Loucy (cell line): Measurements from ENCODE around the gene C1orf122.

Experiments
- H2AFZ ChIP-seq: fragments of 200-600 bp; sonication (generic); 2 replicates; pipeline ENCODE4 v1.6.0; 2016; ENCODE audit warnings: antibody characterized with exemption, mild to moderate bottlenecking, low read length, moderate library complexity
- H3F3A ChIP-seq: fragments of 200-600 bp; 2 replicates; pipeline ENCODE4 v1.6.0; 2016; ENCODE audit warnings: antibody characterized with exemption, low read depth, mild to moderate bottlenecking
- H3K27me3 ChIP-seq: fragments of 200-600 bp; sonication (generic); 2 replicates; pipeline ENCODE4 v1.6.1; 2014; ENCODE audit warnings: low read length, mild to moderate bottlenecking; ENCODE audit not compliant: insufficient read depth, poor library complexity, severe bottlenecking
- H3K36me3 ChIP-seq: fragments of 200-600 bp; sonication (generic); 2 replicates; pipeline ENCODE4 v1.6.1; 2016; ENCODE audit warnings: low read length; ENCODE audit not compliant: insufficient read depth
- H3K4me1 ChIP-seq: fragments of 200-600 bp; sonication (generic); 2 replicates; pipeline ENCODE4 v1.5.1; 2014; ENCODE audit warnings: low read length, mild to moderate bottlenecking; ENCODE audit not compliant: insufficient read depth, poor library complexity, severe bottlenecking
- H3K4me2 ChIP-seq: fragments of 200-600 bp; sonication (generic); 2 replicates; pipeline ENCODE4 v1.6.0; 2014; ENCODE audit warnings: antibody characterized with exemption, low read length, low read depth, mild to moderate bottlenecking; ENCODE audit not compliant: poor library complexity, severe bottlenecking
- H3K4me3 ChIP-seq: fragments of 200-600 bp; sonication (generic); 2 replicates; pipeline ENCODE4 v1.5.1; 2014; ENCODE audit warnings: low read length, mild to moderate bottlenecking, mixed read lengths; ENCODE audit not compliant: poor library complexity, severe bottlenecking
- H3K79me2 ChIP-seq: fragments of 200-600 bp; sonication (generic); 2 replicates; pipeline ENCODE4 v1.6.1; 2014; ENCODE audit warnings: low read length; ENCODE audit not compliant: insufficient read depth
- H3K9ac ChIP-seq: fragments of 200-600 bp; sonication (generic); 2 replicates; pipeline ENCODE4 v1.6.0; 2014; ENCODE audit warnings: mild to moderate bottlenecking, low read depth, low read length, moderate library complexity; ENCODE audit not compliant: poor library complexity, severe bottlenecking
- H3K9me2 ChIP-seq: fragments of 200-600 bp; sonication (generic); replicated peaks from 2 replicates; pipeline ENCODE4 v1.6.1; 2016; ENCODE audit warnings: low read depth, low read length, mixed read lengths
- H3K9me3 ChIP-seq: fragments of 200-600 bp; sonication (generic); 2 replicates; pipeline ENCODE4 v1.6.1; 2014; ENCODE audit warnings: mild to moderate bottlenecking, antibody characterized with exemption, low read length, low read depth; ENCODE audit not compliant: insufficient read depth
- H4K20me1 ChIP-seq: fragments of 200-600 bp; sonication (generic); 2 replicates; pipeline ENCODE4 v1.6.0; 2014; ENCODE audit warnings: antibody characterized with exemption, low read length, mild to moderate bottlenecking; ENCODE audit not compliant: insufficient read depth, poor library complexity, severe bottlenecking
- EZH2phosphoT487 ChIP-seq: fragments of 200-600 bp; IDR thresholded peaks from 2 replicates; pipeline ENCODE4 v1.6.1; 2018; ENCODE audit warnings: antibody characterized with exemption, mild to moderate bottlenecking, moderate library complexity, borderline replicate concordance
- TF ChIP-seq, protein P1 (sequence below): fragments of 200-600 bp; sonication (generic); conservative IDR thresholded peaks from 2 replicates; pipeline ENCODE4 v1.5.1; 2014; ENCODE audit warnings: mild to moderate bottlenecking, antibody characterized with exemption, low read length

The C1orf122 gene

DNA sequence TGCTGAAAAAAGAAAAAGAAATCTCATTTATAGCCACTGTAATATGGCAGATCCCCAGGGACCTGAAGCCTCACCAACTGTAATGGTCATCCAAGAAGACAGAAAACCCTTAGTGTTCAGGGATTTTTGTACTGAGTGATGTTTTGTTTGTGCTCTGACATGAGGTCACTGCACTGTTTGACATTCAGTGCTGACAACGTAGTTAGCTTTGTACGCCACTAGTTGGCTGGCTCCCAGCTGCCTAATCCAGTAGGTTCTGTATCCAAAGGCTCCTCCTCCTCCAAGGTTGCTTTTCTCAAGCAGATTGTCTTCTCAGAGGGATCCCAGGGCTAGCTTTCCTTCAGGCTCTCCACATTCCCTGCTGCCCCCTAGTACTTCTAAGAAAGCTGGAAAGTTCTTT, 9.9 kb downstream of the C1orf122 start:
- H3K36me3 ChIP-seq, result peaks cover 50% of the 10 kb centered on the region; the same call in 1 of the 2 replicates
- no peaks in the 10 kb centered on the region for H3F3A ChIP-seq
- no peaks in the 10 kb centered on the region for H3K27me3 ChIP-seq
- H2AFZ ChIP-seq, result no peak overlapping the region
- H4K20me1 ChIP-seq, result no peaks in the 10 kb centered on the region
- no peaks in the 10 kb centered on the region for H3K4me1 ChIP-seq
- TF ChIP-seq, protein P1, sequence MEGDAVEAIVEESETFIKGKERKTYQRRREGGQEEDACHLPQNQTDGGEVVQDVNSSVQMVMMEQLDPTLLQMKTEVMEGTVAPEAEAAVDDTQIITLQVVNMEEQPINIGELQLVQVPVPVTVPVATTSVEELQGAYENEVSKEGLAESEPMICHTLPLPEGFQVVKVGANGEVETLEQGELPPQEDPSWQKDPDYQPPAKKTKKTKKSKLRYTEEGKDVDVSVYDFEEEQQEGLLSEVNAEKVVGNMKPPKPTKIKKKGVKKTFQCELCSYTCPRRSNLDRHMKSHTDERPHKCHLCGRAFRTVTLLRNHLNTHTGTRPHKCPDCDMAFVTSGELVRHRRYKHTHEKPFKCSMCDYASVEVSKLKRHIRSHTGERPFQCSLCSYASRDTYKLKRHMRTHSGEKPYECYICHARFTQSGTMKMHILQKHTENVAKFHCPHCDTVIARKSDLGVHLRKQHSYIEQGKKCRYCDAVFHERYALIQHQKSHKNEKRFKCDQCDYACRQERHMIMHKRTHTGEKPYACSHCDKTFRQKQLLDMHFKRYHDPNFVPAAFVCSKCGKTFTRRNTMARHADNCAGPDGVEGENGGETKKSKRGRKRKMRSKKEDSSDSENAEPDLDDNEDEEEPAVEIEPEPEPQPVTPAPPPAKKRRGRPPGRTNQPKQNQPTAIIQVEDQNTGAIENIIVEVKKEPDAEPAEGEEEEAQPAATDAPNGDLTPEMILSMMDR, result no peak; the same call in 1 of the 2 replicates
- TF ChIP-seq EZH2phosphoT487, result no peak
- H3K9ac ChIP-seq, result no peak overlapping the region
- no peak overlapping the region for H3K4me2 ChIP-seq
- H3K79me2 ChIP-seq, result no peaks in the 10 kb centered on the region
- H3K4me3 ChIP-seq, result no peak overlapping the region
- H3K9me3 ChIP-seq, result no peaks in the 10 kb centered on the region
- no peaks in the 10 kb centered on the region for H3K9me2 ChIP-seq

DNA sequence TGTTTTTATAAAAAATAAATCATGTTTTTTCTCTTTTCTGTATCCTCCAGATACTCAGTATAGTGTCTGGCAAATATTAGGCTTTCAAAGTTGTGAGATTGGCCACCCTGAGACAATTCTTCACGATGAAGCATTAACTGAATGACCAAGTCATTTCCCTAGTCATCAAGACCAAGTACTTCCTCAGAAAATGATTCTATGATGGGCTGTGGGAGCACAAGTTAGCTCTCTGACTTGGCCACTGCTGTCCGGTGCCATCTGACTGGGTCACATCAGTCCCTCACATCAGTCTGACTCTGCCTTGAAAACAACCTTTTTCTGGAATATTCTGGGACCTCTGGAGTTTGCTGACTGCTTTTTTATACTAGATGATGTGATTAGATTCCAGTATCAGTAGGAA, 13.9 kb downstream of the C1orf122 start:
- Histone ChIP-seq H3K36me3 (peaks cover 58% of the 10 kb centered on the region; the same call in 1 of the 2 replicates), H3K4me1 (no peaks in the 10 kb centered on the region), H3K79me2 (no peaks in the 10 kb centered on the region), H3K9me3 (no peaks in the 10 kb centered on the region), H3K9me2 (no peaks in the 10 kb centered on the region), H3K4me2 (no peak overlapping the region), H3K9ac (no peak overlapping the region), H3F3A (no peaks in the 10 kb centered on the region), H4K20me1 (no peaks in the 10 kb centered on the region), H3K4me3 (no peak overlapping the region), H3K27me3 (no peaks in the 10 kb centered on the region), H2AFZ (no peak overlapping the region)
- no peak for TF ChIP-seq EZH2phosphoT487
- TF ChIP-seq, protein P1, result no peak

DNA sequence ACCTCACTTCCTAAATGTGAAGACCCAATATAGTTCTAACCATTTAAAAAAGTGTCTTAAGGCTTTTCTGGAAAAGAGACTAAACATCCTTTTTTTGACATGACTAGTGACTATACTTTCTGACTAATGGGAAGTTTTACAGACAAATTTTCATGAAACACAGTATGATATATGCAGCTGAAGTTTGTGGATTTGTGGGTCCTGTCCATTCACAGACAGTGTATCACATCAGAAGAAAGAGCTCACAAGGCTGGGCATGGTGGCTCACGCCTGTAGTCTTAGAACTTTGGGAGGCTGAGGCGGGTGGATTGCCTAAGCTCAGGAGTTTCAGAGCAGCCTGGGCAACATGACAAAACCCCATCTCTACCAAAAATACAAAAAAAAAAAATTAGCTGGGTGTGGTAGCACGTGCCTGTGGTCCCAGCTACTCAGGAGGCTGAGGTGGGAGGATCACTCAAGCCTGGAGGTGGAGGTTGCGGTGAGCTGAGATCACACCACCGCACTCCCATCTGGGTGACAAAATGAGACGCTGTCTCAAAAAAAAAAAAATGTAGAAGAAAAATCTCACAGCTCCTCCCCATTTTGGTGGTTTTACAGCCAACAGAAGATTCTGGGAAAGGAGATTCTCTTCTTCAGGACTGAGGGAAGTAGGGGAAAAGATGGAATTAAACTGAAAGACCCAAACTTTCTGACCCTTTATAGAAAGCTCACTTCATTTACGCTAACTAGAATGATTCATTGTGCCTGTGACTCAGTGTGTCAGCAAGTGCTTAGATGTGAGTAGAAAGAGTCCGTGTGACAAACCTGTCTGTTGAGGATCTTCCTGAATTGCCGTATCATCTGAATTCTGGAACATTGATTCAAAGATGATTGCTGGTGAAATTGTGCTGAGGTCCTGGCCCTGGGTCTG, 15.6 kb downstream of the C1orf122 start:
- H3K36me3 ChIP-seq, result peaks cover 57% of the 10 kb centered on the region; the same call in 1 of the 2 replicates
- H3K4me1 ChIP-seq, result no peaks in the 10 kb centered on the region
- H3K9ac ChIP-seq, result no peak overlapping the region
- TF ChIP-seq, protein P1, result no peak
- no peak for TF ChIP-seq EZH2phosphoT487
- H4K20me1 ChIP-seq, result no peaks in the 10 kb centered on the region
- H3F3A ChIP-seq, result no peaks in the 10 kb centered on the region
- no peaks in the 10 kb centered on the region for H3K9me2 ChIP-seq
- H3K9me3 ChIP-seq, result no peaks in the 10 kb centered on the region
- no peaks in the 10 kb centered on the region for H3K79me2 ChIP-seq
- H3K4me3 ChIP-seq, result no peak overlapping the region
- H2AFZ ChIP-seq, result no peak overlapping the region
- no peaks in the 10 kb centered on the region for H3K27me3 ChIP-seq
- no peak overlapping the region for H3K4me2 ChIP-seq
